ENCODE data around the gene SLC25A12. TPM values are rescaled to one million over a fixed set of nuclear protein-coding genes. Genes with fewer than 3 reads are reported as not detected.

SLC25A12 gene
- total and polyA plus RNA-seq, 2 donors (not counting 1 experiment from before 2014, with no cell fraction given), result 10.0 to 21.0 TPM

GRCh38 chr2:171880774-171881173, 13.3 kb downstream of the SLC25A12 start:
- ATAC-seq (ENCODE audit: low read depth), result no peak

GRCh38 chr2:171879865-171880264, 14.2 kb downstream of the SLC25A12 start:
- H3K27ac ChIP-seq (ENCODE audit: low read length in 2 of 2), result no peak overlapping the region
- no peaks in the 10 kb centered on the region for H3K27me3 ChIP-seq (replicated peaks in 1 of 4; ENCODE audit: control extremely low read depth in 1 of 4, control insufficient read depth in 3 of 4, insufficient read depth in 4 of 4, low read length in 3 of 4)
- H3K9ac ChIP-seq (ENCODE audit: low read length), result no peak overlapping the region
- no peak overlapping the region for H3K27ac Mint-ChIP-seq
- POLR2A ChIA-PET, result no interaction called here
- peaks cover 5% of the 10 kb centered on the region for H4K20me1 ChIP-seq (ENCODE audit: control insufficient read depth, insufficient read depth, low read length, poor library complexity, severe bottlenecking)
- peaks cover 11% of the 10 kb centered on the region for H3K4me1 Mint-ChIP-seq
- DNase-seq, result no peak
- H3K4me3 ChIP-seq (ENCODE audit: control extremely low read depth in 1 of 5, extremely low read depth in 1 of 5, insufficient read depth in 1 of 5, low read depth in 2 of 5, low read length in 4 of 5), result no peak overlapping the region
- WGBS (ENCODE audit: insufficient coverage), result no CpG with 5 or more reads among the region's 1 CpG
- no peaks in the 10 kb centered on the region for H3K9me3 Mint-ChIP-seq (ENCODE audit: insufficient read depth)
- no peak overlapping the region for H3K4me2 ChIP-seq (replicated peaks; ENCODE audit: low read depth, low read length, poor library complexity, severe bottlenecking)
- CTCF ChIA-PET, result no interaction called here
- peaks cover 0 to 7% (median 0%) of the 10 kb centered on the region in 3 donors for H3K9me3 ChIP-seq (ENCODE audit: control extremely low read depth in 1 of 3, control insufficient read depth in 2 of 3, insufficient read depth in 1 of 3, low read length in 2 of 3)
- H3K36me3 ChIP-seq (replicated peaks in 1 of 2; ENCODE audit: control extremely low read depth in 1 of 2, control insufficient read depth in 1 of 2, extremely low read depth in 1 of 2, insufficient read depth in 2 of 2, low read length in 1 of 2), result peaks cover 2 to 6% of the 10 kb centered on the region in 2 experiments
- intact Hi-C loops (cut with micrococcal nuclease), result no loop called here
- H3K27me3 Mint-ChIP-seq, result no peaks in the 10 kb centered on the region
- H3K79me2 ChIP-seq (ENCODE audit: control insufficient read depth, insufficient read depth, low read length), result peaks cover 9% of the 10 kb centered on the region
- H3K4me3 Mint-ChIP-seq, result no peak overlapping the region
- no peaks in the 10 kb centered on the region for H3K4me1 ChIP-seq (ENCODE audit: control insufficient read depth in 2 of 2, insufficient read depth in 2 of 2, low read length in 2 of 2)
- ATAC-seq (ENCODE audit: low read depth), result no peak
- no peak overlapping the region for H2AFZ ChIP-seq (ENCODE audit: insufficient read depth, low read depth, low read length, poor library complexity, severe bottlenecking)
- TF ChIP-seq CTCF (IDR thresholded peaks at IDR 0.05), result no peak
- TF ChIP-seq EZH2 (IDR thresholded peaks at IDR 0.05; ENCODE audit: borderline replicate concordance, insufficient read depth, low read depth, low read length, poor library complexity, severe bottlenecking), result no peak

More at GRCh38 chr2:171880774-171881173, 13.3 kb downstream of the SLC25A12 start:
- peaks cover 0 to under 1% (median 0%) of the 10 kb centered on the region in 3 donors for H3K9me3 ChIP-seq (ENCODE audit: control extremely low read depth in 1 of 3, control insufficient read depth in 2 of 3, insufficient read depth in 1 of 3, low read length in 2 of 3)
- peaks cover 5% of the 10 kb centered on the region for H4K20me1 ChIP-seq (ENCODE audit: control insufficient read depth, insufficient read depth, low read length, poor library complexity, severe bottlenecking)
- no peak overlapping the region for H3K4me2 ChIP-seq (replicated peaks; ENCODE audit: low read depth, low read length, poor library complexity, severe bottlenecking)
- no peaks in the 10 kb centered on the region for H3K27me3 ChIP-seq (replicated peaks in 1 of 4; ENCODE audit: control extremely low read depth in 1 of 4, control insufficient read depth in 3 of 4, insufficient read depth in 4 of 4, low read length in 3 of 4)
- H3K4me3 ChIP-seq (ENCODE audit: control extremely low read depth in 1 of 5, extremely low read depth in 1 of 5, insufficient read depth in 1 of 5, low read depth in 2 of 5, low read length in 4 of 5), result no peak overlapping the region
- no peak overlapping the region for H3K27ac ChIP-seq (ENCODE audit: low read length in 2 of 2)
- peaks cover 0 to 2% of the 10 kb centered on the region in 2 experiments for H3K36me3 ChIP-seq (replicated peaks in 1 of 2; ENCODE audit: control extremely low read depth in 1 of 2, control insufficient read depth in 1 of 2, extremely low read depth in 1 of 2, insufficient read depth in 2 of 2, low read length in 1 of 2)
- ChIA-PET CTCF (interaction anchor here (0.6 kb wide), 1 partner anchor 120 kb away, joined by 4 read pairs; no protein-coding TSS in a partner anchor), POLR2A (no interaction called here)
- H3K4me1 Mint-ChIP-seq, result peaks cover 10% of the 10 kb centered on the region
- DNase-seq, result no peak
- no CpG with 5 or more reads among the region's 3 CpGs for WGBS (ENCODE audit: insufficient coverage)
- H3K9ac ChIP-seq (ENCODE audit: low read length), result no peak overlapping the region
- no peak overlapping the region for H2AFZ ChIP-seq (ENCODE audit: insufficient read depth, low read depth, low read length, poor library complexity, severe bottlenecking)
- H3K79me2 ChIP-seq (ENCODE audit: control insufficient read depth, insufficient read depth, low read length), result peaks cover 13% of the 10 kb centered on the region
- H3K27ac Mint-ChIP-seq, result no peak overlapping the region
- no peak for TF ChIP-seq EZH2 (IDR thresholded peaks at IDR 0.05; ENCODE audit: borderline replicate concordance, insufficient read depth, low read depth, low read length, poor library complexity, severe bottlenecking)
- no peak for TF ChIP-seq CTCF (IDR thresholded peaks at IDR 0.05)
- H3K9me3 Mint-ChIP-seq (ENCODE audit: insufficient read depth), result no peaks in the 10 kb centered on the region
- no peaks in the 10 kb centered on the region for H3K27me3 Mint-ChIP-seq
- intact Hi-C loops (cut with micrococcal nuclease), result no loop called here
- no peaks in the 10 kb centered on the region for H3K4me1 ChIP-seq (ENCODE audit: control insufficient read depth in 2 of 2, insufficient read depth in 2 of 2, low read length in 2 of 2)
- no peak overlapping the region for H3K4me3 Mint-ChIP-seq
